Smooth muscle cell (in vitro differentiated cells): ENCODE results near the gene MAP1LC3A. TPM values are rescaled to one million over a fixed set of nuclear protein-coding genes. Genes with fewer than 3 reads are reported as not detected.

Experiments used
- DNase-seq: peaks from one replicate; lab custom pipeline; 2025; ENCODE audit not compliant: unreplicated experiment; lab: John Stamatoyannopoulos, UW
- H2AFZ ChIP-seq: fragments of 200-600 bp; sonication (generic); 2 replicates; pipeline ENCODE4 v1.6.0; 2016; ENCODE audit warnings: antibody characterized with exemption, low read depth, mild to moderate bottlenecking
- H3F3A ChIP-seq: fragments of 200-600 bp; sonication (generic); 2 replicates; pipeline ENCODE4 v1.6.0; 2017; ENCODE audit warnings: antibody characterized with exemption, low read depth
- H3K27ac ChIP-seq: fragments of 200-600 bp; sonication (generic); 2 replicates; pipeline ENCODE4 v1.5.1; 2016; ENCODE audit warnings: low read depth, mild to moderate bottlenecking
- H3K27me3 ChIP-seq: fragments of 200-600 bp; sonication (generic); 2 replicates; pipeline ENCODE4 v1.6.1; 2016; ENCODE audit warnings: low read depth, mild to moderate bottlenecking
- H3K36me3 ChIP-seq: fragments of 200-600 bp; sonication (generic); 2 replicates; pipeline ENCODE4 v1.5.1; 2016; ENCODE audit warnings: low read depth
- H3K4me1 ChIP-seq: fragments of 200-600 bp; sonication (generic); 2 replicates; pipeline ENCODE4 v1.5.1; 2016; ENCODE audit warnings: low read depth
- H3K4me2 ChIP-seq: fragments of 200-600 bp; sonication (generic); 2 replicates; pipeline ENCODE4 v1.6.0; 2016; ENCODE audit warnings: mild to moderate bottlenecking
- H3K4me3 ChIP-seq: fragments of 200-600 bp; sonication (generic); 2 replicates; pipeline ENCODE4 v1.5.1; 2016; ENCODE audit warnings: mild to moderate bottlenecking
- H3K79me2 ChIP-seq: fragments of 200-600 bp; sonication (generic); 2 replicates; pipeline ENCODE4 v1.6.0; 2016; ENCODE audit warnings: low read depth, mild to moderate bottlenecking
- H3K9ac ChIP-seq: fragments of 200-600 bp; sonication (generic); 2 replicates; pipeline ENCODE4 v1.6.0; 2016; ENCODE audit warnings: low read depth
- H3K9me3 ChIP-seq: fragments of 200-600 bp; sonication (generic); replicated peaks from 2 replicates; pipeline ENCODE4 v1.5.1; 2016; ENCODE audit warnings: low read depth
- H4K20me1 ChIP-seq: fragments of 200-600 bp; sonication (generic); 2 replicates; pipeline ENCODE4 v1.6.0; 2016; ENCODE audit warnings: low read depth
- WGBS: methylation state at CpG from one replicate; pipeline ENCODE4 v1.1.7; 2016; ENCODE audit warnings: low lambda C conversion rate; 5-methylcytosine and 5-hydroxymethylcytosine counted together
- polyA plus RNA-seq: library from polyadenylated mRNA; unstranded; fragments of >200 nt; fragmentation: Nextera tagmentation; extraction: Ambion mirVana; gene quantifications from 2 replicates; pipeline ENCODE4 v1.2.1, GENCODE V29; 2016
- total RNA-seq: library from RNA; depleted of rRNA; stranded (reverse); fragments of >200 nt; gene quantifications from 2 replicates; pipeline ENCODE4 v1.2.3, GENCODE V29; 2014
- TF ChIP-seq, protein P1 (sequence below): fragments of 200-600 bp; sonication (generic); IDR thresholded peaks from 2 replicates; pipeline ENCODE4 v1.5.1; 2017; ENCODE audit warnings: borderline replicate concordance, mild to moderate bottlenecking, antibody characterized with exemption; ENCODE audit not compliant: insufficient read depth, poor library complexity, severe bottlenecking

MAP1LC3A gene
- total and polyA plus RNA-seq, 2 experiments from 2014 or later = 32.4 to 84.0 TPM

DNA sequence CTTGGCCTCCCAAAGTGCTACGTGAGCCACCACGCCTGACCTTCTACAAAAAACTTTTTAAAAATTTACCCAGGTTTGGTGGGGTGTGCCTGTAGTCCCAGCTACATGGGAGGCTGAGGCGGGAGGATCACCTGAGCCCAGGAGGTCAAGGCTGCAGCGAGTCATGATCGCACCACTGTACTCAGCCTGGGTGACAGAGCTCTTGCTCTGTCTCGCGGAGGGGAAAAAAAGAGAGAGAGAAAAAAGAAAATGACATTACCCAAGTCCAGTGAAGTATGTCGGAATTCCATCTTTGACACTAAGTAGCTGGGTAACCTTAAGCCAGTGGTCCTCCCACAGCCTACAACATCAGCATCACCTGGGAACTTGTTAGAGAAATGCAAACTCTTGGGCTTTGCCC, 18.8 kb upstream of the MAP1LC3A start:
- Histone ChIP-seq H4K20me1 (peaks cover 43% of the 10 kb centered on the region), H3K4me2 (no peak overlapping the region), H3K9me3 (no peaks in the 10 kb centered on the region), H3K4me3 (no peak overlapping the region), H3K79me2 (no peaks in the 10 kb centered on the region), H3F3A (no peaks in the 10 kb centered on the region), H3K27ac (no peak overlapping the region), H3K27me3 (no peaks in the 10 kb centered on the region), H3K36me3 (peaks cover 8% of the 10 kb centered on the region), H3K9ac (no peak overlapping the region), H2AFZ (no peak overlapping the region), H3K4me1 (no peaks in the 10 kb centered on the region)
- 95% methylated on average over 8 of the region's 8 CpGs for WGBS
- TF ChIP-seq, protein P1, sequence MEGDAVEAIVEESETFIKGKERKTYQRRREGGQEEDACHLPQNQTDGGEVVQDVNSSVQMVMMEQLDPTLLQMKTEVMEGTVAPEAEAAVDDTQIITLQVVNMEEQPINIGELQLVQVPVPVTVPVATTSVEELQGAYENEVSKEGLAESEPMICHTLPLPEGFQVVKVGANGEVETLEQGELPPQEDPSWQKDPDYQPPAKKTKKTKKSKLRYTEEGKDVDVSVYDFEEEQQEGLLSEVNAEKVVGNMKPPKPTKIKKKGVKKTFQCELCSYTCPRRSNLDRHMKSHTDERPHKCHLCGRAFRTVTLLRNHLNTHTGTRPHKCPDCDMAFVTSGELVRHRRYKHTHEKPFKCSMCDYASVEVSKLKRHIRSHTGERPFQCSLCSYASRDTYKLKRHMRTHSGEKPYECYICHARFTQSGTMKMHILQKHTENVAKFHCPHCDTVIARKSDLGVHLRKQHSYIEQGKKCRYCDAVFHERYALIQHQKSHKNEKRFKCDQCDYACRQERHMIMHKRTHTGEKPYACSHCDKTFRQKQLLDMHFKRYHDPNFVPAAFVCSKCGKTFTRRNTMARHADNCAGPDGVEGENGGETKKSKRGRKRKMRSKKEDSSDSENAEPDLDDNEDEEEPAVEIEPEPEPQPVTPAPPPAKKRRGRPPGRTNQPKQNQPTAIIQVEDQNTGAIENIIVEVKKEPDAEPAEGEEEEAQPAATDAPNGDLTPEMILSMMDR = no peak
- DNase-seq = no peak

DNA sequence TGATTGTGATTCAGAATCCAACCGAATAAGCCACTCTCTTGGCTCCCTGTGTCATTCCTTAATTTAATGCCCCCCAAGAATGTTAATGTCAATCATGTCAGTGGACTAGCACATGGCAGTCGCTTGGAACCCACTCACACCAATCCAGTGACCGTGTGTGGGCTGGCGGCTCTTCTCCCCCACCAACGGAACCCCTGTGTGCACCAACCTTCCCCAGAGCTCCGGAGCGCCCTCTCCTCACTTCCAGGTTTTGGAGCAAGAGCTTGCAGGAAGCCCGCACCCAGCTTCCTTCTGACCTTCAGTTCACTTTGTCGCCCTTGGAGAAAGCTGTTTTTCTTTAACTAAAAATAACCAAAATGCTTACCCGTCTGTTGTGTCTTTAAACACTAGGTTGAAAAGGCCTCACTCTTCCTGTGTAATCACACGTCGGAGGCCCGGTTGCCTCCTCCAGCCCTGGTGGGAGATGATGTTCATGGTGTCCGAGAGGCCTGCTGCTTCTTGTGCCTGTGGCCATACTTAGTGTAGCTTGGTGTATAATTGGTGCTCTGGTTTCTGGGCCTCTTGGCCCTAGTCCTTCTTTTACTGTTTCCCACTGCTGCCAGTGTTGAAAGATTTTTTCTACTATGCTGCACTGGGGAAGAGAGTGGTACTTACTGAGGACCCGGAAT, 17.8 kb upstream of the MAP1LC3A start:
- TF ChIP-seq, protein P1 = no peak
- Histone ChIP-seq H3K9ac (no peak overlapping the region), H3K36me3 (peaks cover 8% of the 10 kb centered on the region)

DNA sequence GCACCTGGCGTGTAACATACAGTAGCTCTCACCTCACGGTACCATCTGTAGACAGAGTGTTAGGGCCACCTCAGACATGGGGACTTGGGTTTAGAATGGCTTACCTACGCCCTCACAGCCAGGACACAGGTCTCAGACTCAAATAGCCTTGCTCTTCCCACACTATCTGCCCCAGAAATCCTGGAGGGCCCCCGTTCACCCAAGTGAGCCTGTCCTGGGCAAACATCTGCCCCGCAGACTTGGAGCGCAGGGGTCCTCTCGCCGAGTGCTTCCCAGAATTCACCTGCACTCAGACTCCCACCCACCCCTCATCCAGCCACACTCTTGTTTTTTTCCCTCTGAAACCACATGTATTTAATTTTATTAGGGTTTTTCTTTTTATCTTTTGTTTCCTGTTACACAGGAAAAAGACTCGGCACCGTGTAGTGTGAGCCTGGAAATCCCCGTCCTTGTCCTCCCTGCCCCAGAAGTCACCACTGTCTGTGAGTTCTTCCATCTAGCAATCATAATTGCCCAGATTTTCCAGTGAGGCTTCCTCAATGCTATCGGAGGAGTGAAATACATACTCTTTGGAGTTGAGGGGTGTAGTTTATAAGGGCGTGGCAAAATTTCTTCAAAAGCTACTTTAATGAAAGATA, 17.1 kb upstream of the MAP1LC3A start:
- no peak overlapping the region for H3K4me3 ChIP-seq
- peaks cover 31% of the 10 kb centered on the region for H4K20me1 ChIP-seq
- H2AFZ ChIP-seq = no peak overlapping the region
- WGBS = 89% methylated on average over 13 of the region's 13 CpGs
- H3F3A ChIP-seq = no peaks in the 10 kb centered on the region
- H3K9me3 ChIP-seq = no peaks in the 10 kb centered on the region
- no peak for DNase-seq
- TF ChIP-seq, protein P1 = no peak
- H3K4me1 ChIP-seq = no peaks in the 10 kb centered on the region
- H3K79me2 ChIP-seq = no peaks in the 10 kb centered on the region
- no peak overlapping the region for H3K27ac ChIP-seq
- H3K4me2 ChIP-seq = no peak overlapping the region
- H3K9ac ChIP-seq = no peak overlapping the region
- peaks cover 8% of the 10 kb centered on the region for H3K36me3 ChIP-seq
- no peaks in the 10 kb centered on the region for H3K27me3 ChIP-seq

More for the DNA sequence above, 17.8 kb upstream of the MAP1LC3A start:
- H3K27me3 ChIP-seq = no peaks in the 10 kb centered on the region
- H3K4me2 ChIP-seq = no peak overlapping the region
- H3K4me3 ChIP-seq = no peak overlapping the region
- 95% methylated on average over 15 of the region's 15 CpGs for WGBS
- H3K4me1 ChIP-seq = no peaks in the 10 kb centered on the region
- no peak overlapping the region for H3K27ac ChIP-seq
- H3F3A ChIP-seq = no peaks in the 10 kb centered on the region
- no peak overlapping the region for H2AFZ ChIP-seq
- H3K9me3 ChIP-seq = no peaks in the 10 kb centered on the region
- no peak for DNase-seq
- H4K20me1 ChIP-seq = peaks cover 38% of the 10 kb centered on the region
- no peaks in the 10 kb centered on the region for H3K79me2 ChIP-seq
